OCI-LY3 (cell line): Measurements from ENCODE around the gene IGFL4.

Experiments used
- H2AFZ ChIP-seq: fragments of 200-600, 300-600 bp; shearing (Covaris generic); 2 replicates; pipeline ENCODE4 v1.6.0; 2014; ENCODE audit warnings: antibody characterized with exemption, low read depth, low read length
- H3K27ac ChIP-seq: fragments of 200-600, 300-600 bp; sonication (generic); 2 replicates; pipeline ENCODE4 v1.5.1; 2014; ENCODE audit warnings: mild to moderate bottlenecking, low read length, moderate library complexity, mixed read lengths
- H3K27me3 ChIP-seq: fragments of 200-600, 300-600 bp; sonication (generic); 2 replicates; pipeline ENCODE4 v1.6.1; 2014; ENCODE audit warnings: low read depth, low read length, mixed read lengths
- H3K36me3 ChIP-seq: fragments of 200-600, 300-600 bp; sonication (generic); replicated peaks from 2 replicates; pipeline ENCODE3; 2014; ENCODE audit warnings: low read depth, low read length, mixed read lengths
- H3K4me1 ChIP-seq: fragments of 300-600, 200-600 bp; sonication (generic); 2 replicates; pipeline ENCODE4 v1.6.1; 2014; ENCODE audit warnings: low read length, mixed read lengths
- H3K4me2 ChIP-seq: fragments of 200-600, 300-600 bp; sonication (generic); 2 replicates; pipeline ENCODE4 v1.6.1; 2014; ENCODE audit warnings: low read length, mixed read lengths
- H3K4me3 ChIP-seq: fragments of 300-600, 200-600 bp; sonication (generic); 2 replicates; pipeline ENCODE4 v1.5.1; 2014; ENCODE audit warnings: antibody characterized with exemption, mild to moderate bottlenecking, low read length, moderate library complexity
- H3K79me2 ChIP-seq: fragments of 300-600, 200-600 bp; shearing (Covaris generic); 2 replicates; pipeline ENCODE4 v1.6.1; 2014; ENCODE audit warnings: mild to moderate bottlenecking, low read length, mixed read lengths
- H3K9ac ChIP-seq: fragments of 300-600, 200-600 bp; shearing (Covaris generic); 2 replicates; pipeline ENCODE4 v1.6.0; 2014; ENCODE audit warnings: mild to moderate bottlenecking, low read length, moderate library complexity
- H3K9me3 ChIP-seq: fragments of 200-600, 300-600 bp; shearing (Covaris generic); 2 replicates; pipeline ENCODE4 v1.6.1; 2014; ENCODE audit warnings: low read length, mixed read lengths; ENCODE audit not compliant: insufficient read depth
- H4K20me1 ChIP-seq: fragments of 200-600, 300-600 bp; sonication (generic); 2 replicates; pipeline ENCODE4 v1.6.1; 2016; ENCODE audit warnings: low read length, mixed read lengths; ENCODE audit not compliant: insufficient read depth
- CTCF ChIP-seq: fragments of 200-600, 300-600 bp; sonication (generic); IDR thresholded peaks from 2 replicates; pipeline ENCODE4 v1.5.1; 2014; ENCODE audit warnings: antibody characterized with exemption, low read length, low read depth
- EZH2phosphoT487 ChIP-seq: fragments of 200-600 bp; shearing (Covaris generic); IDR thresholded peaks from 2 replicates; pipeline ENCODE4 v1.6.1; 2018; ENCODE audit warnings: antibody characterized with exemption, mixed run types, low read depth

IGFL4 gene

GRCh38 chr19:46023311-46023779 lies 17.5 kb downstream of the IGFL4 start:
- no peaks in the 10 kb centered on the region for H3K79me2 ChIP-seq
- H3K27ac ChIP-seq: no peak overlapping the region
- H2AFZ ChIP-seq: no peak overlapping the region
- no peak overlapping the region for H3K9ac ChIP-seq
- no peaks in the 10 kb centered on the region for H3K27me3 ChIP-seq
- H3K4me1 ChIP-seq: no peaks in the 10 kb centered on the region
- H3K9me3 ChIP-seq: no peaks in the 10 kb centered on the region
- H3K4me3 ChIP-seq: no peak overlapping the region
- no peak overlapping the region for H3K4me2 ChIP-seq
- H3K36me3 ChIP-seq: no peaks in the 10 kb centered on the region
- H4K20me1 ChIP-seq: no peaks in the 10 kb centered on the region
- TF ChIP-seq CTCF (no peak), EZH2phosphoT487 (no peak)

GRCh38 chr19:46022431-46023310 lies 18.1 kb downstream of the IGFL4 start, which contains the start of gene PGLYRP1:
Gene PGLYRP1, minus strand, starts transcription at chr19:46023053. Its CDS starts 32 bp downstream, at chr19:46023021.
- TF ChIP-seq CTCF: no peak
- no peak for TF ChIP-seq EZH2phosphoT487
- Histone ChIP-seq H3K27me3 (no peaks in the 10 kb centered on the region), H3K79me2 (no peaks in the 10 kb centered on the region), H2AFZ (no peak within 1 kb of the TSS), H3K9ac (no peak within 1 kb of the TSS), H4K20me1 (no peaks in the 10 kb centered on the region), H3K9me3 (no peaks in the 10 kb centered on the region), H3K4me2 (no peak within 1 kb of the TSS), H3K27ac (no peak within 1 kb of the TSS), H3K36me3 (no peaks in the 10 kb centered on the region), H3K4me3 (no peak within 1 kb of the TSS), H3K4me1 (no peaks in the 10 kb centered on the region)

GRCh38 chr19:46022061-46022430 lies 18.8 kb downstream of the IGFL4 start:
- no peaks in the 10 kb centered on the region for H3K4me1 ChIP-seq
- no peaks in the 10 kb centered on the region for H3K79me2 ChIP-seq
- H3K9me3 ChIP-seq: no peaks in the 10 kb centered on the region
- no peak overlapping the region for H3K9ac ChIP-seq
- TF ChIP-seq CTCF: no peak
- no peak for TF ChIP-seq EZH2phosphoT487
- H2AFZ ChIP-seq: no peak overlapping the region
- H4K20me1 ChIP-seq: no peaks in the 10 kb centered on the region
- no peak overlapping the region for H3K4me2 ChIP-seq
- H3K4me3 ChIP-seq: no peak overlapping the region
- H3K27me3 ChIP-seq: no peaks in the 10 kb centered on the region
- H3K27ac ChIP-seq: no peak overlapping the region
- H3K36me3 ChIP-seq: no peaks in the 10 kb centered on the region

GRCh38 chr19:46021531-46022041 lies 19.2 kb downstream of the IGFL4 start:
- no peak overlapping the region for H2AFZ ChIP-seq
- TF ChIP-seq CTCF: no peak
- no peak for TF ChIP-seq EZH2phosphoT487
- H3K27ac ChIP-seq: no peak overlapping the region
- no peak overlapping the region for H3K9ac ChIP-seq
- no peaks in the 10 kb centered on the region; the same call in 1 of the 2 replicates for H3K4me1 ChIP-seq
- no peaks in the 10 kb centered on the region for H3K36me3 ChIP-seq
- H3K4me3 ChIP-seq: no peak overlapping the region
- no peak overlapping the region for H3K4me2 ChIP-seq
- no peaks in the 10 kb centered on the region for H3K9me3 ChIP-seq
- H4K20me1 ChIP-seq: no peaks in the 10 kb centered on the region
- no peaks in the 10 kb centered on the region for H3K27me3 ChIP-seq
- H3K79me2 ChIP-seq: no peaks in the 10 kb centered on the region
